GM03348 (cell line): ENCODE data around the gene WIZ.
A peak's percentile ranks its signal among the peaks of the same experiment; 100 is the strongest.
"Not testable (repeated sequence)": the region's sequence is repeated elsewhere in the genome, so short reads cannot be mapped to it uniquely, and the experiment has no call there.

Source experiments
- DNase-seq: peaks from one replicate; pipeline ENCODE4 v3.0.0; 2012; ENCODE audit warnings: low spot score

Gene WIZ, protein sequence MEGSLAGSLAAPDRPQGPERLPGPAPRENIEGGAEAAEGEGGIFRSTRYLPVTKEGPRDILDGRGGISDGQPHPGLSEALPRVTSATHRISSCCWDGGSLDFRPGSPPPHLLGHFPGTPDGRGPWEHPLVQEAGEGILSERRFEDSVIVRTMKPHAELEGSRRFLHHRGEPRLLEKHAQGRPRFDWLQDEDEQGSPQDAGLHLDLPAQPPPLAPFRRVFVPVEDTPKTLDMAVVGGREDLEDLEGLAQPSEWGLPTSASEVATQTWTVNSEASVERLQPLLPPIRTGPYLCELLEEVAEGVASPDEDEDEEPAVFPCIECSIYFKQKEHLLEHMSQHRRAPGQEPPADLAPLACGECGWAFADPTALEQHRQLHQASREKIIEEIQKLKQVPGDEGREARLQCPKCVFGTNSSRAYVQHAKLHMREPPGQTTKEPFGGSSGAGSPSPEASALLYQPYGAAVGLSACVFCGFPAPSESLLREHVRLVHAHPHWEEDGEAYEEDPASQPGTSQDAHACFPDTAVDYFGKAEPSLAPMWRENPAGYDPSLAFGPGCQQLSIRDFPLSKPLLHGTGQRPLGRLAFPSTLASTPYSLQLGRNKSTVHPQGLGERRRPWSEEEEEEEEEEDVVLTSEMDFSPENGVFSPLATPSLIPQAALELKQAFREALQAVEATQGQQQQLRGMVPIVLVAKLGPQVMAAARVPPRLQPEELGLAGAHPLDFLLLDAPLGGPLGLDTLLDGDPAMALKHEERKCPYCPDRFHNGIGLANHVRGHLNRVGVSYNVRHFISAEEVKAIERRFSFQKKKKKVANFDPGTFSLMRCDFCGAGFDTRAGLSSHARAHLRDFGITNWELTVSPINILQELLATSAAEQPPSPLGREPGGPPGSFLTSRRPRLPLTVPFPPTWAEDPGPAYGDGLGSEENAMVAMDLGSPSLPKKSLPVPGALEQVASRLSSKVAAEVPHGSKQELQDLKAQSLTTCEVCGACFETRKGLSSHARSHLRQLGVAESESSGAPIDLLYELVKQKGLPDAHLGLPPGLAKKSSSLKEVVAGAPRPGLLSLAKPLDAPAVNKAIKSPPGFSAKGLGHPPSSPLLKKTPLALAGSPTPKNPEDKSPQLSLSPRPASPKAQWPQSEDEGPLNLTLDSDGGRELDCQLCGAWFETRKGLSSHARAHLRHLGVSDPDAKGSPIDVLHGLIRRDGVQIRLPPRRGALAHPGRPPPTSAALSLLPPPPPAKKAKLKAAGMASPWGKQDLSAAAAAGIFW (N-terminal part only)

GRCh38 chr19:15449620-15450527 lies at the start of gene WIZ:
WIZ (minus strand) TSS chr19:15449956; CDS start chr19:15448307, 1,649 bp downstream.
- DNase-seq = peak; percentile 97

DNA sequence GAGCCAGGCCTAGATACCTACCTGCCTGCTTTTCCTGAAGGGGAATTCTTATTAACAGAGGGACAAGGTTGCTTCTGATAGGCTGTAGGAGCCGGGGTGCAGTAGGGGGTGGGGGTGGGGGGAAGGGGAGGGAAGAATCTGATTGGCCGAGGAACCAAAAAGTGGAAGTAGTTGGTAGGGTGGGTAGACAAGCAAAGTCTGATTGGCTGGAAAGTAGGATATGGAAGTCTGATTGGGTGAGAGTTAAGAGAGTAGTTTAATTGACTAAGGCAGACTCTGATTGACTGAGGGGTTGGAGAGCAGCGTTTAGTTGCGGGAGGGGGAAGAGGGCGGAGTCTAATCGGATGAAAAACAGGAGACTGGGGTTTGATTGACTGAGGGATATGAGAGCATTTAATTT lies 49.2 kb upstream of the WIZ start:
- no peak for DNase-seq

DNA sequence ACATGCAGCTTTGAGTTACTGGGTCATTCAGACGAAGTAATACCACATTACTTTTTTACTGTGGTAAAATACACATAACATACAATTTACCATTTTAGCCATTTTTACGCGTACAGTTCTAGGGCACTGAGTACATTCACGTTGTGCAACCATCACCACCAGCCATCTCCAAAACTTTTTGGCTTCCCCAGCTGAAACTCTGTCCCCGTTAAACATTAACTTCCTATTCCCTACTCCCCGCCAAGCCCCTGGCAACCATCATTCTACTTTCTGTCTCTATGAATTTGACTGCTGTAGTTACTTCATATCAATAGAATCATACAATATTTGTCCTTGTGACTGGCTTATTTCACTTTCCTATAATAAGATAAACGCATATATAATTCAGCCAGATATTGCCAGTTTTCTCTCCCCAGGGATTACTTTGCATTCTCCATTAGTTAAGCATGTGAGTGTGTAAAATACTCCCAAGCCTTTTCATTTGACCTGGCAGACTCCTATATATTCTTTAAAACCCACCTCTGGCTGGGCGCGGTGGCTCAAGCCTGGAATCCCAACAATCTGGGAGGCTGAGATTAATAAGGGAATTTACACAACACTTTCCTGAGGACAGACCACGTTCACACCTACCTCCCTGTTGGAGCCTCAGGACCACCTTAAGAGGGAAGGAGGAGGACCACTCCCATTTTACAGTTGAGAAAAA lies 48.6 kb upstream of the WIZ start:
- DNase-seq = no peak

GRCh38 chr19:15495151-15495550 lies 45.4 kb upstream of the WIZ start:
- DNase-seq = no peak

DNA sequence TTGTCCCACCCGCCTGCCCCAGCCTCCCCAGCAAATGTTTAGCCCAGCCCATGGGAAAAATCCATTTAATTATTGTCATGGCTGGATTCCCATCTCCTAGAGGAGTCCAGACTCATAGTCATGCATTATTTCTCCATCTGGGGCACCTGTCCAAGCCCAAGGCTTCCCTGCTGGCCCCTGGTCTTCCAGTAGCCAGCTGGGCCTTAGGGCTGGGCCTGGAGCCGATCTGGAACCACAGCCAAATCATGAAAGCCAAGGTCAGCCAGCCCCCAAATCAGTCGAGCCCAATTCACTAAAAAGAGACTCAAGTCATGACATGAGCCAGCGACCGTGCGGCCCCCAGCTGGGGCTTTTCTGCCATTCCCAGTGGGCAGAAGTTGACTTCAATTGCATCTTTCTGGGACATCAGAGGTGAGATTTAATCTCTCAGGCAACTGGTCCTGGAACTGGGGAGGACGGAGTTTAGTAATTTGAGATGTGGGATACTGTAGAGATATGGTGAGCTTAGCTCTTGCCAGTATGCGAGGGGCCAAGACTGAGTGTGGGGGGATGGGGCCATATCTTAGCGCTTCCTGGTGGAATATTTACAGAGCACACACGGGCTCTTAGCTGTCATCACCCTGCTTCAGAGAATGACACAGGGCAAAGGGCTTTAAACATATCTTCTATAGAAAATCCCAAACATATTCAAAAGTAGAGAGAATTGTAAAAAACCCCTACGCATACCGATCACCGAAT lies 38.9 kb upstream of the WIZ start:
- no peak for DNase-seq

- DNase-seq = no peak
These were observed 37.3 kb upstream of the WIZ start for GRCh38 chr19:15487038-15487437.

- not testable (repeated sequence) for DNase-seq
These were observed 36.0 kb upstream of the WIZ start for GRCh38 chr19:15485768-15486167.

- DNase-seq = not testable (repeated sequence)
These were observed 31.2 kb upstream of the WIZ start for GRCh38 chr19:15480996-15481395.

- no peak for DNase-seq
These were observed 29.9 kb upstream of the WIZ start, which contains the start of gene PGLYRP2 for GRCh38 chr19:15479391-15480345. PGLYRP2 (minus strand) TSS chr19:15479501; CDS start chr19:15479371, 130 bp downstream.

DNA sequence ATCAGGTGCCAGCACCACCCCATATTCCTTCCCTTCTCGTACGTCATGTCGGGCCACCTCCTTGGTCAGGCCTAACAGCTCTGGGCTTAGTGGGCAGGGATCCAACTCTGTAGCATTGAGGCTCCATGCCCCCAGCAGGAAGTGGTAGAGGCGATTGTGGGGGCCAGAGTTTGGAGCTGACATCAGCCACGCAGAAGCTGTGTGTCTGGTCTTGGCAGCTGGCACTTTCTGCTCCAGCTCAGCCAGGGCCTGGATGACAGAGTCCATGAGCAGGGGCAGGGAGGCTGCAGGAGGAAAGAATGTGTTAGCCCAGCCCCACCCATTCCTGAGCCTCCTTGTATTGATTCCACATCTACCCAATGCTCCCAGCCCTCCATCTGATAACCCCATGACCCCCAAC lies 26.6 kb upstream of the WIZ start:
- no peak for DNase-seq

GRCh38 chr19:15475611-15476010 lies 25.9 kb upstream of the WIZ start:
- DNase-seq = no peak

- no peak for DNase-seq
These were observed 25.4 kb upstream of the WIZ start for GRCh38 chr19:15475169-15475568.

- DNase-seq = not testable (repeated sequence)
These were observed 24.1 kb upstream of the WIZ start for GRCh38 chr19:15473821-15474220.

- no peak for DNase-seq
These were observed 21.9 kb upstream of the WIZ start for GRCh38 chr19:15471639-15472101.

GRCh38 chr19:15469513-15470297 lies 19.9 kb upstream of the WIZ start:
- peak; percentile 46 for DNase-seq

GRCh38 chr19:15468675-15469512 lies 19.1 kb upstream of the WIZ start:
- DNase-seq = no peak
